MG63 (cell line): ENCODE results near the gene SLC9C2. TPM values are rescaled to one million over a fixed set of nuclear protein-coding genes. Genes with fewer than 3 reads are reported as not detected.
"Not testable (repeated sequence)": the region's sequence is repeated elsewhere in the genome, so short reads cannot be mapped to it uniquely, and the experiment has no call there.

Experiments used
- DNase-seq: peaks from one replicate; pipeline ENCODE4 v3.0.0-alpha.2; 2020
- H3K27me3 ChIP-seq: fragments of 250-450 bp; sonication (Bioruptor Pico); 2 replicates; pipeline ENCODE4 v1.5.1; 2020; ENCODE audit warnings: mild to moderate bottlenecking, moderate library complexity
- H3K36me3 ChIP-seq: fragments of 250-450 bp; sonication (Bioruptor Pico); 2 replicates; pipeline ENCODE4 v1.5.1; 2020; ENCODE audit warnings: mild to moderate bottlenecking, moderate library complexity
- H3K4me3 ChIP-seq: fragments of 250-450 bp; sonication (Bioruptor Pico); 2 replicates; pipeline ENCODE4 v1.5.1; 2020; ENCODE audit warnings: mild to moderate bottlenecking, moderate library complexity
- H3K9me3 ChIP-seq: fragments of 250-450 bp; sonication (Bioruptor Pico); 2 replicates; pipeline ENCODE4 v1.5.1; 2020; ENCODE audit warnings: mild to moderate bottlenecking, moderate library complexity
- total RNA-seq: library from RNA; depleted of rRNA; stranded (reverse); fragments of >200 nt; shearing (Covaris generic); gene quantifications from 2 replicates; pipeline ENCODE4 v1.2.3, GENCODE V29; 2014; ENCODE audit warnings: low replicate concordance

Gene SLC9C2
- total RNA-seq, 1 experiment from 2014 or later, result not detected

- Histone ChIP-seq H3K36me3 (no peaks in the 10 kb centered on the region), H3K4me3 (no peak overlapping the region), H3K9me3 (no peaks in the 10 kb centered on the region; the same call in 1 of the 2 replicates), H3K27me3 (no peaks in the 10 kb centered on the region)
- DNase-seq, result no peak
These were observed 1.3 kb downstream of the SLC9C2 start for GRCh38 chr1:173601588-173601987.

- Histone ChIP-seq H3K36me3 (no peaks in the 10 kb centered on the region), H3K4me3 (no peak overlapping the region), H3K9me3 (peaks cover 3% of the 10 kb centered on the region; the same call in 1 of the 2 replicates), H3K27me3 (no peaks in the 10 kb centered on the region)
- DNase-seq, result no peak
These were observed 6.6 kb downstream of the SLC9C2 start for GRCh38 chr1:173596097-173596825.

- H3K27me3 ChIP-seq, DNase-seq, H3K36me3 ChIP-seq, H3K4me3 ChIP-seq, H3K9me3 ChIP-seq: not testable (repeated sequence)
These were observed 11.7 kb downstream of the SLC9C2 start for GRCh38 chr1:173591138-173591537.

- peak; percentile 51 for DNase-seq
- Histone ChIP-seq H3K4me3 (no peak overlapping the region), H3K36me3 (no peaks in the 10 kb centered on the region), H3K9me3 (no peaks in the 10 kb centered on the region), H3K27me3 (no peaks in the 10 kb centered on the region)
These were observed 12.3 kb downstream of the SLC9C2 start for GRCh38 chr1:173590557-173590956.

- Histone ChIP-seq H3K4me3 (no peak overlapping the region), H3K27me3 (peaks cover 13% of the 10 kb centered on the region), H3K36me3 (no peaks in the 10 kb centered on the region), H3K9me3 (no peaks in the 10 kb centered on the region)
- no peak for DNase-seq
These were observed 21.3 kb downstream of the SLC9C2 start for GRCh38 chr1:173581383-173582079.

GRCh38 chr1:173580658-173581057, 22.2 kb downstream of the SLC9C2 start:
- DNase-seq, result no peak
- peaks cover 13% of the 10 kb centered on the region for H3K27me3 ChIP-seq
- no peaks in the 10 kb centered on the region for H3K36me3 ChIP-seq
- H3K4me3 ChIP-seq, result no peak overlapping the region
- H3K9me3 ChIP-seq, result no peaks in the 10 kb centered on the region

GRCh38 chr1:173580071-173580470, 22.8 kb downstream of the SLC9C2 start:
- Histone ChIP-seq H3K4me3 (no peak overlapping the region), H3K9me3 (no peaks in the 10 kb centered on the region), H3K36me3 (no peaks in the 10 kb centered on the region), H3K27me3 (peaks cover 13% of the 10 kb centered on the region)
- no peak for DNase-seq

- H3K36me3 ChIP-seq, result no peaks in the 10 kb centered on the region
- H3K4me3 ChIP-seq, result no peak overlapping the region
- no peak for DNase-seq
These were observed 29.3 kb downstream of the SLC9C2 start for GRCh38 chr1:173573596-173573995.

GRCh38 chr1:173572201-173572873, 30.5 kb downstream of the SLC9C2 start:
- Histone ChIP-seq H3K36me3 (no peaks in the 10 kb centered on the region), H3K4me3 (no peak overlapping the region), H3K9me3 (no peaks in the 10 kb centered on the region; the same call in 1 of the 2 replicates), H3K27me3 (peaks cover 3% of the 10 kb centered on the region; the same call in 1 of the 2 replicates)
- no peak for DNase-seq

More at GRCh38 chr1:173573596-173573995, 29.3 kb downstream of the SLC9C2 start:
- Histone ChIP-seq H3K27me3 (peaks cover 5% of the 10 kb centered on the region; the same call in 1 of the 2 replicates), H3K9me3 (no peaks in the 10 kb centered on the region)

- Histone ChIP-seq H3K36me3 (no peaks in the 10 kb centered on the region), H3K4me3 (no peak overlapping the region), H3K9me3 (peaks cover 4% of the 10 kb centered on the region; the same call in 1 of the 2 replicates), H3K27me3 (no peaks in the 10 kb centered on the region)
- no peak for DNase-seq
These were observed 32.4 kb downstream of the SLC9C2 start for GRCh38 chr1:173570370-173571007.

- no peak for DNase-seq
- no peaks in the 10 kb centered on the region for H3K27me3 ChIP-seq
- peaks cover 4% of the 10 kb centered on the region; the same call in 1 of the 2 replicates for H3K9me3 ChIP-seq
- H3K36me3 ChIP-seq, result no peaks in the 10 kb centered on the region
- no peak overlapping the region for H3K4me3 ChIP-seq
These were observed 34.4 kb downstream of the SLC9C2 start for GRCh38 chr1:173568483-173568882.

- not testable (repeated sequence) for H3K9me3 ChIP-seq, DNase-seq, H3K4me3 ChIP-seq, H3K27me3 ChIP-seq, H3K36me3 ChIP-seq
These were observed 39.0 kb downstream of the SLC9C2 start for GRCh38 chr1:173563846-173564245.

- H3K27me3 ChIP-seq, result no peaks in the 10 kb centered on the region
- peaks cover 4% of the 10 kb centered on the region; the same call in 1 of the 2 replicates for H3K9me3 ChIP-seq
- no peak for DNase-seq
- no peak overlapping the region for H3K4me3 ChIP-seq
- no peaks in the 10 kb centered on the region for H3K36me3 ChIP-seq
These were observed 40.1 kb downstream of the SLC9C2 start for GRCh38 chr1:173562813-173563212.

- no peak for DNase-seq
- H3K4me3 ChIP-seq, result no peak overlapping the region
- H3K9me3 ChIP-seq, result no peaks in the 10 kb centered on the region
- H3K27me3 ChIP-seq, result no peaks in the 10 kb centered on the region
- no peaks in the 10 kb centered on the region for H3K36me3 ChIP-seq
These were observed 41.6 kb downstream of the SLC9C2 start for GRCh38 chr1:173561263-173561662.

- H3K27me3 ChIP-seq, result no peaks in the 10 kb centered on the region
- no peak overlapping the region for H3K4me3 ChIP-seq
- no peaks in the 10 kb centered on the region for H3K9me3 ChIP-seq
- no peak for DNase-seq
- H3K36me3 ChIP-seq, result no peaks in the 10 kb centered on the region
These were observed 42.5 kb downstream of the SLC9C2 start for GRCh38 chr1:173560285-173560880.

- Histone ChIP-seq H3K36me3 (no peaks in the 10 kb centered on the region), H3K9me3 (no peaks in the 10 kb centered on the region), H3K4me3 (no peak overlapping the region), H3K27me3 (no peaks in the 10 kb centered on the region)
- DNase-seq, result no peak
These were observed 47.1 kb downstream of the SLC9C2 start for GRCh38 chr1:173555651-173556305.
